ENCODE results near the gene ENG.
"Not testable (repeated sequence)": the region's sequence is repeated elsewhere in the genome, so short reads cannot be mapped to it uniquely, and the experiment has no call there.

The ENG gene

DNA sequence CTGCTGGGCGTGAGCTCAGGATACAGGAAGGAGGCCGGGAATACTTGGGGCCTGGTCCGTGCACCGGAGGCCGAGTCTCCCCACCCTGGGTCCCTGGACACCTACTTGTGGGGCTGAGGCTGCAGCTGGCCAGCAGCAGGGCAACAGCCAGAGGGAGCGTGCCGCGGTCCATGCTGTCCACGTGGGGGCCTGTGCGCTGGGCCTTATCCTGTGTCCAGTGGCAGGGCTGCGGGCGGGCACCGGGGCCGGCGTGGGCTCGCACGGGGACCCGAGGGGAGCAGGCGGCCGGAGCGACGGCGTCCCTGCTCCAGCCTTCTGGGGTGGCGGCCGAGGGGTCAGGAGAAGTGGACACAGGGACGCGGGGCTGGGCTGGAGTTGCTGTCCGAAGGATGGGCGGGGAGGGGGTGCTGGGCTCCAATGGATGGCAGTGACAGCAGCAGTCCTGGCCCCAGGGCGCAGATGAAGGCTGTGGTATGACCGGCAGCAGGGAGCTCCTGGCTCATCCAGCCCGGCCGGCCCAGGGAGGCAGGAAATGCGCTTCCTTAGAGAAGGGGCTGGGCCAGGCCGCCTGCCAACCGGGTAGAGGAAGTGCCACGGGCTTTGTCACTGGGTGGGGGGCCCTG is at the start of gene ENG:
Gene ENG, minus strand, starts transcription at position 475 of the 623 bp plus-strand sequence. Its CDS starts 303 bp downstream, at position 172.
- DNase-seq (ENCODE audit: low read depth): no peak

GRCh38 chr9:127903557-127904475 is 49.4 kb upstream of the ENG start:
- peak; percentile 72 for DNase-seq (ENCODE audit: low read depth)

GRCh38 chr9:127899128-127899943 is 44.9 kb upstream of the ENG start, which contains the start of gene ST6GALNAC6:
TSS of gene ST6GALNAC6 (minus strand) at chr9:127899603. CDS start at chr9:127897981, 1,622 bp downstream.
- peak; percentile 64 for DNase-seq (ENCODE audit: low read depth)

GRCh38 chr9:127898433-127899127 is 44.1 kb upstream of the ENG start:
- no peak for DNase-seq (ENCODE audit: low read depth)

DNA sequence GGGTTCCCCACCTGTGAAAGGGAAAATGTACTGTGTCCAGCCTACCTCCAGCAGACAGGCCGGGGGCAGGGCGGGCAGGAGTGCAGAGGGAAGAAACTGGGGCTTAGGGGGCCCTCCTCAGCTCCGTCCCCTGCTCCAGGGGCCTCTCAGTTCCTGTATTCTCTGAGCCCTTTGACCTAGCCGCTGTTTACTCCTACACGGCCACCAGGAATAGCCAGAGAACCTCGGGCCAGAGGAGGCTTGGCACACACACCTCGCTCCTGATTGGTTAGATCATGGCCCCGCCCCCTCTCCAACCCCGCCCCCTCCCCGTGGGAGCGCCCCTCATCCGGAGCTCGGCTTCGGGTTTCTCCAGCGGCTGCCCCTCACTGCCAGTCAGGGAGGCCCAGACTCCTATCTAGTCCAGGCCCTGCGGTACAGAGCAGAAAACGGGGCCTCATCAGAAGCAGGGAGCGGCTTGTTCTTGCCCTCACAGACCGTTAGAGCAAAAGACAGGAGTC is 42.8 kb upstream of the ENG start:
- DNase-seq (ENCODE audit: low read depth): no peak

- no peak for DNase-seq (ENCODE audit: low read depth)
These were observed 42.1 kb upstream of the ENG start for GRCh38 chr9:127896395-127897192.

DNA sequence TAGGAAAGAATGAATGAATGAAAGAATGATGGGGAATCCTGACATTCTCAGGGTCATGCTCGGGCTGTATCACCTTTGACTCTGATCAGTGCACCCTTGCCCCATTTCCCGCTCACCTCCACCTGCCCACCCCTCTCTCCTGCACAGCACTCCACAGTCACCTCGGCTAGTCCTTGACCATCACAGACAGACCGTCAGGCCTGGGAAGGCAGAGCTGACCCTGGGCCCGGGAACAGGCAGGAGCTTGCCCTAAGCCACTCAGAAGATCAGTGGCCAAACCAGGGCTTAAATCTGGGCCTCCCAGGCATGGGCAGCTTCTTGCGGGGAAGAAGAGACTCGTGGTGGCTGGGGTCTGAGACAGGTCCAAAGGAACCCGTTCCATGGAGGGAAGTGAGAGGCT is 41.4 kb upstream of the ENG start:
- DNase-seq (ENCODE audit: low read depth): no peak

- DNase-seq (ENCODE audit: low read depth): no peak
These were observed 38.9 kb upstream of the ENG start for GRCh38 chr9:127893392-127893791.

GRCh38 chr9:127892831-127893230 is 38.4 kb upstream of the ENG start:
- no peak for DNase-seq (ENCODE audit: low read depth)

- no peak for DNase-seq (ENCODE audit: low read depth)
These were observed 35.6 kb upstream of the ENG start for GRCh38 chr9:127890053-127890452.

GRCh38 chr9:127887792-127888191 is 33.3 kb upstream of the ENG start:
- DNase-seq (ENCODE audit: low read depth): no peak

DNA sequence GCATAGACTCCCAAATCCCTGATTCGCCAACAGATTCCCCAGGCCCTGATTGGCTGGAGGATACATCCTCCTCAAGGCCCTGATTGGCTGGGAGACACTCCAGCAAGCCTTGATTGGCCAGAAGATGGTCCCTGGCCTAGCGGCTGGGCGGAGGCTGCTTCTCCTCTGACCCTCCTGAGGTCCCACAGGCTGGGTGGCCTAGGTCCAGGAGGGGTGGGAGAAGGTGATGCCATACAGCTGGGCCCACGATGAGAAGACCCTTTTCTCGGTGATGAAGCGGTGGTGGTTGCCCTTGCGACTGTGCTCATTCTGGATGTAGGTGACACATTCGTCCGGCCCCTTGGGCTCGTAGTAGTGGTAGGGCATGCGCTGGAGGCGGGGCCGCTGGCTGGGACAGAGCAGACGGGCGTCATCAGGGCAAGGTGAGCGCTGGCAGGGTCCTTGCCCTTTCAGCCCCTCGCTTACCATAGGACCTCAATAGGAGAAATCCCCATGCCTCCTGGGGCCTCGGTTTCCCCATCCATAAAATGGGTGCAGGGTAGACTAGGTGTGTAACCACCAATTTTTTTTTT is 32.0 kb upstream of the ENG start:
- no peak for DNase-seq (ENCODE audit: low read depth)

DNA sequence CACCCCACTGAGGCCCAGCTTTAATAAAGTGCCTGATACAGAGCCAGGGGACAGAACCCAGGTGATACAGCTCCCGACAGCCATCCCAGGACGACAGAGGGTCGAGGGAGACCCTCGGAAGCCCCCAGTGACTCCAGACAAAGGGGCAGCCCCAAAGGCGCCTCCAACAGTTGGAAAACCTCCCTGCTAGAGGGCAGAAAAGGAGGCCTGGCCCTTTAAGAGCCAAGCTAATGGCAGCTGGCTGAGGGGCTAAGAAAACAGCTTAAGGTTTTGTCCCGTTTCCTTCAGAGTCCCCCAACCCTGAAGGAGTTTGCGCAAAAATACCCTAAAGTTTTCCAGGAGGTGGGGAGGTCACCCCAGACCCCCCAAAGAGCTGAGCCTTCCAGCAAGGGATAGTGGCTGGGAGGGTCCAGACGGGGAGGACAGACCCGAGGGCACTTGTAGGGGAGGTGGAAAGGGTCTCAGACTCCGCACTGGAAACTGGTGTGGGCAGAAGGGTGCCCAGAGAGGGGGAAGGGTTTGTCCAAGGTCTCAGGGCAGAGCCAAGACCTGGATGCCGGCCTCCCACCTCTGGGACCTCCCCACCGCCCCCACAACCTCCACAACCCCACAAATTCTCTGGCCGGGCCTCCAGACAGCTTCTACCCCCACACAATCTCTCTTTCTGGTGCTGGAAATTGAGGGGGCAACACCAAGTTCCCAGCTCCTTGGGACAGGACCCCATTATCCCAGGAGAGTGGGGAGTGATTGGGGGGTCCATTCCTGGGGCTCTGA is 31.2 kb upstream of the ENG start:
- DNase-seq (ENCODE audit: low read depth): no peak

DNA sequence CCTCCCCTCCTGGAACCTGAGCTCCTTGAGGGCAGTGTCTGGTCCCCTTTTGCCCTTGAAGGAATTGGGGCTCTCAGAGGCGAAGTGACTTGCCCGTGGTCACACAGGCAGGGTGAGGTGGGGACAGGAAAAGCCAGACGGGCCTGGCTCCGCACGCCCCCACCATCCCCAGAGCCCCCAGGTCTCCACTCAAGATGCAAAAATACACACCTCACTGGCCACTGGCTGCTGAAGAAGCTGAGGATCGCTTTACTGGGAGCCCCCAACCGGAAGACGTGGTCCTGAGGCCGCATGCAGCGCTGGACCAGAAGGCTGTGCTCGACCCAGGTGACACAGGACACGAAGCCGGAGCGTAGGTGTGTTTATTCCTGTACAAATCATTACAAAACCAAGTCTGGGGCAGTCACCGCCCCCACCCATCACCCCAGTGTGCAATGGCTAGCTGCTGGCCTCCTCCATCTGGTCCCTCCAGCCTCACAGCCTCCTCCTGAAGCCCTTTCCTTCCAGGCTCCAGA is 30.6 kb upstream of the ENG start:
- no peak for DNase-seq (ENCODE audit: low read depth)

DNA sequence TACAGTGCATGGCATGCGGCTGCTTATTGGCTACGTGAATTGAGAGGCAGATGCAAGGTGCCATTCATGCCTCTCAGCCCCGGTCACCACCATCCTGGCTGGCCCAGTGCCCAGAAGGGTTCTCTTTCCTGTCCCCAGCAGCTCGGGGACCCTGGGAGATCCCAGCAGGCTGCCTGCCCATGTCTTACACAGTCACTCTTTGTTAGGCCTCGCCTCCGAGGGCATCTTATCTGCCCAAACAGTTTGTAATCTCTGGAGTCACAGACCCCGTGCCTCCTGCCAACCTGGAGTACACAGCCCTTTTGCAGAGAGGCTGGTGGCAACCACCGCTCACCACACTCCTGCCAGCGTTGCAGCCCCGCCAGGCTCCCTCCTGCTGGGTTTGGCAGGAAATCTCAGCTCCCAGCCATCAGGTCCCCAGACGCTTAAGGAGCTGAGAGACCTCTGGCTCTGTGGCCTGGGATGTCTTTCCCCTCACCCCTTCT is 30.0 kb upstream of the ENG start:
- no peak for DNase-seq (ENCODE audit: low read depth)

DNA sequence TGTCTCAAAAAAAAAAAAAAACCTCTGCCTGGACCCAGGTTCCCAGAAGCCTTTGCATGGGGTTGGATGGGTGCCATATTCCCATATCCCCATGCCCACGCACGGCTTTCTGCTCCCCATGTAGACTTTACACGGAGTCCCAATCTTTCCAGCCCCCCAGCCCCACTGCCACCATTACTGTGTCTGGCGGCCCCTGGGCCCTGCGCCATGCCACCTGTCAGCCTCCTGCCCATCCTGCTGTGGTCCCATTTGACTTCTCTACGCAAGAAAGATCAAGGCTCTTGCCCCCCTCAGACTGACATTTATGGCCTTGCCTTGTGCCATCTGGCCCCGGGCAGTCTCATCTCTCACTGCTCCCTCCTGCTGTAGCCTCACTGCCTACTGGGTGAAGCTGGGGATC is 29.5 kb upstream of the ENG start:
- no peak for DNase-seq (ENCODE audit: low read depth)

GRCh38 chr9:127881715-127882114 is 27.3 kb upstream of the ENG start:
- not testable (repeated sequence) for DNase-seq (ENCODE audit: low read depth)

DNA sequence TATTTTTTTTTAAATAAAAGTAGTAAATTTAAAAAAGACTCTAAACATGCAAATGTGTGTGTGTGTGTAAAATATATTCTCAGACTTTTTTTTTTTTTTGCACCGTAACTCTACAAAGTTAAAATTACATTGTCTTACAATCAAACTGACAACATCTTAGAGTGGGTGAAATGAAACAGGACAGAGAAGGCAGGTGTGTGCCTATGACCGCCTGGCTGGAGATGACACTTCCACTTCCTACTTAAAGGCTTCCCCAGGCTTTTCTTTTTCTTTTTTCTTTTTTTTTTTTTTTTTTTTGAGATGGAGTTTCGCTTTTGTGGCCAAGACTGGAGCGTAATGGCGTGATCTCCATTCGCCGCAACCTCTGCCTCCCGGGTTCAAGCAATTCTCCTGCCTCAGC is 25.7 kb upstream of the ENG start:
- DNase-seq (ENCODE audit: low read depth): no peak

Data from activated T-cell treated with anti-CD3 and anti-CD28 coated beads for 24 hours (primary cell).